ENCODE data around the gene CNTNAP2.

- TF ChIP-seq KLF1 (tag by site-specific recombination; IDR thresholded peaks at IDR 0.05) = no peak
- TF ChIP-seq ZNF211 (tag by site-specific recombination; IDR thresholded peaks at IDR 0.05; ENCODE audit: low read depth) = no peak
- no peak for TF ChIP-seq CTCF (tag by site-specific recombination; IDR thresholded peaks at IDR 0.05)
- no peak for TF ChIP-seq ZNF274 (IDR thresholded peaks at IDR 0.05; ENCODE audit: low read length)
- TF ChIP-seq ZNF274 (tag by site-specific recombination; IDR thresholded peaks at IDR 0.05; ENCODE audit: borderline replicate concordance) = no peak
- TF ChIP-seq ZNF221 (tag by site-specific recombination; IDR thresholded peaks at IDR 0.05; ENCODE audit: borderline replicate concordance) = no peak
- TF ChIP-seq ZNF623 (tag by site-specific recombination; IDR thresholded peaks at IDR 0.05) = no peak
- no peak for TF ChIP-seq ZNF639 (tag by site-specific recombination; IDR thresholded peaks at IDR 0.05)
- no peak for TF ChIP-seq TSHZ1 (tag by site-specific recombination; IDR thresholded peaks at IDR 0.05; ENCODE audit: borderline replicate concordance)
- no peak for TF ChIP-seq ZNF350 (tag by site-specific recombination; IDR thresholded peaks at IDR 0.05)
- no peak for TF ChIP-seq REST (tag by site-specific recombination; IDR thresholded peaks at IDR 0.05)
Measured at GRCh38 chr7:148402159-148402558, 2285.6 kb downstream of the CNTNAP2 start.
